Ramos (cell line): Measurements from ENCODE around the gene BPIFA3.
"Not testable (repeated sequence)": the region's sequence is repeated elsewhere in the genome, so short reads cannot be mapped to it uniquely, and the experiment has no call there.

Experiments used
- in situ Hi-C: fragments of 300-500 bp; cut with MboI; formaldehyde crosslinking; loops from one replicate; pipeline ENCODE4 v1.14.3; 2022; ENCODE audit warnings: low sequenced_read_pairs; ENCODE audit not compliant: unreplicated experiment

The BPIFA3 gene

DNA sequence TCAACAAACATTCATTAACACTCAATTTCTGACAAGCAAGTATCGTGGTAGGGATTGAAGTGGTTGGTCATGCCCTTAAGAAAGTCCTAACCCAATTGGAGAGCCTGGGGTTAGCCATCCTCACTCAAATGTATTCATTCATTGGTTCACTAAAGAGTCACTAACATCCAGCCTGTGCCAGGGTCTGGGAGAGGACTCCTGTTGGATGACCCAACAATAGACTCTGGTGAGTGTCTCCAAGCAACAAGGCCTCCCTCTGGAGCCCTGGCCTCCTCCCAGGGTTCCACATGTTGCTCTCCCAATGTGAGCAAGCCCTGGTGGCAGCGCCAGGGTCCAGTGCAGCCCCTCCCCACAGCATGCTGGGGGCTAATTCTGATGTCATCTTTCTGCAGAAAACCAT, at the start of gene BPIFA3:
Gene BPIFA3 (plus strand): TSS at position 301 of the 400 bp plus-strand sequence. CDS start 185 bp downstream, outside the sequence.
- in situ Hi-C loops: no loop called here

DNA sequence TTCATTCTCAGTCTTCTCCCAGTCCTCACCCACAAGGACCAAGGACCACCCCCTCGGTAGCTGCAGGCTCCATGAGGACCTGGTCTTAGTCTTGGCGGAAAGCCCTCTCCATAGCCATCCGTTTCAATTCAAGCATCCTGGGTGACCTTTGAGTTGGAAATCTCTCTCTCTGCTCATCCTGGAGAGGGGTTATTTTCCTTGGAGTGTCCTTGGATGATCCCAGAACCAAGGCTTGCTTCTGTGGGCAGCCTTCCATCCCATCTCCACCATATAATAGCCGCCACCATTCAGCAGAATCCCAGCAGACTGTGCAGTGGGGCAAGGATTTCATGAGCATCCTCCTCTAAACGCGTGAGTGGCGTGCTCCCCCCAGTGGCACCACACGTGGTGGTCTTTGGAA, 49.3 kb upstream of the BPIFA3 start, which contains the start of gene BPIFA2:
Gene BPIFA2 (plus strand): TSS at position 301 of the 400 bp plus-strand sequence. CDS start 987 bp downstream, outside the sequence.
- in situ Hi-C loops: no loop called here

- in situ Hi-C loops: no loop called here
These were observed 47.9 kb upstream of the BPIFA3 start for GRCh38 chr20:33169176-33169794.

GRCh38 chr20:33172781-33173180, 44.4 kb upstream of the BPIFA3 start:
- in situ Hi-C loops: no loop called here

GRCh38 chr20:33175123-33175522, 42.0 kb upstream of the BPIFA3 start:
- in situ Hi-C loops: no loop called here

GRCh38 chr20:33176101-33176500, 41.1 kb upstream of the BPIFA3 start:
- in situ Hi-C loops: no loop called here

DNA sequence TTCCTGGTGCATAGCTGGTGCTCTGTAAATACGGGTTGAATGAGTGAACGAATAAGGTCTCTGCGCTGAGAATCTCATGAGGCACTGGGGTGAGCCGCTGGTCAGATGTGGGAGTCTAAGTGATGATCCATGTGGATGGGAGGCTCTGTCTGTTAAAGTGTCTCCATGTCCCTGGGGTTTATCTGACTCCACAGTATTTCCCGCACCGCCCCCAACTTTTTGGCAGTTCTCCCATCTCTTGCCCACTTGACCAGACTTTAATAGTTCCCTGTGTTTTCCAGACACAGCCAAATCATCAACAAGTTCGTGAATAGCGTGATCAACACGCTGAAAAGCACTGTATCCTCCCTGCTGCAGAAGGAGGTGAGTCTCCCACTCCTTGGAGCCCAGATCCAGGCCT, 39.3 kb upstream of the BPIFA3 start:
- in situ Hi-C loops: no loop called here

DNA sequence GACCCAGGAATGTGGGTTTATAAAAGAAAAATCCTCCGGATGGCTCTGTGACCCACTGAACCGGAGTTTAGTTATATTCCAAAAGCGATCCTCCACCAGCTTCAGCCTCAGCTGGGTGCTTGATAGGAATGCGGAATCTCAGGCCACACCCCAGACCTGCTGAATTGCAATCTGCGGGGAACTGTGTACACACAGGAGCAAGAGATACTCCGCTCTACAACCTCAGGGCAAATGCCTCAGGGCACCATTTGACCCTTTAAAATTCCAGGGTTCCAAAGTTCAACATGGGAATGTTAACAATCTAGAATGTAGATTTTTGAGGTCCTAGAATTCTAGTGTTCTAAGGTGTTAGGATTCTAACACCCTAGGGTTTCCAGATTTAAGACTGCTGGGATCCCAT, 38.4 kb upstream of the BPIFA3 start:
- in situ Hi-C loops: no loop called here

GRCh38 chr20:33180169-33180568, 37.0 kb upstream of the BPIFA3 start:
- in situ Hi-C loops: no loop called here

GRCh38 chr20:33181482-33182093, 35.6 kb upstream of the BPIFA3 start:
- in situ Hi-C loops: no loop called here

DNA sequence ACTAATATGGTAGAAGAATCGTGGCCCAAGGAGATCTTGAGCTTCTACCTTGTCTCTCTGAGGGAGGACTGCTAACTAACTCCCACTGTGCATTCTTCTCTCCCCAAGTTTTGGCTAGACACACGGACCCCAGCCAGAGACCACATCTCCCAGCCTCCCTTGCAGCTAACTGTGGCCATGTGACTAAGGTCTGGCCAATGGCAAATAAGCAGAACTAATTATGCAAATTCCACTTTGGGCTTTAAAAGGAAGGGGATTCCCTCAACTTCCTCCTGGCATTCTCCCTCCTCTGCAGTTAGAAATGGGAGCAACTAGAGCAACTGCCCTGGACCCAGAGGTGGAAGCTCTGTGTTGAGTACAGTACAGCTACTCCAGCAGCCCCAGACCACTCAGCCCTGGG, 33.8 kb upstream of the BPIFA3 start:
- in situ Hi-C loops: no loop called here

GRCh38 chr20:33185031-33185590, 32.0 kb upstream of the BPIFA3 start:
- in situ Hi-C loops: not testable (repeated sequence)

- in situ Hi-C loops: no loop called here
These were observed 29.7 kb upstream of the BPIFA3 start for GRCh38 chr20:33187491-33187890.

- in situ Hi-C loops: no loop called here
These were observed 28.7 kb upstream of the BPIFA3 start for GRCh38 chr20:33188421-33188820.

- in situ Hi-C loops: no loop called here
These were observed 25.7 kb upstream of the BPIFA3 start for GRCh38 chr20:33191484-33191883.

- in situ Hi-C loops: no loop called here
These were observed 25.2 kb upstream of the BPIFA3 start for GRCh38 chr20:33191955-33192354.

DNA sequence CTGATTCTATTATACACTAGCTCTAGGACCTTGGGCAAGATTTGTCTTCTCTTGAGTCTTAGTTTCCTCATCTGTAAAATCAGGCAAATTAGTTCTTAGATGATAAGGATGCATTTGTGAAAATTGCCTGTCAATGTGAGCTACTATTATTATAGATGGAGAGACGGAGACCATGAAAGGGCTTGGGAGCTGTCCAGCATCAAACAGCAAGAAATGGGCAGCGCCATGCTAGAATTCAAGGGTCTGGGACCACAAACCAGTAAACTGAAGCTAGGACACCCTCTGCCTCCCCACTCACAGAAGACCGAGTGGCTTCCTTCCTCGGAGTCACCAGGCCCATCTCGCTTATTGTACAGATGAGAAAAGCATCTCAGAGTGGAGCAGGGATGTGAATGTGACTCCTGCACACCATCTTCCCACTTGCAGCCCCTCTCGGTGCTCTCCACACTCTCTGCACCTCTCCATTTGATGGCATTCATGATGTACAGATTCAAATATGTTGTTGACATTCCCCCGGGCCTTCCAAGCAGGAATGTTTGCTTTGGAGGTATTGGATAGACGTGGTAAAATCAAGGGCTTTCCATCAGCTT, 24.1 kb upstream of the BPIFA3 start:
- in situ Hi-C loops: no loop called here

GRCh38 chr20:33199026-33199425, 18.1 kb upstream of the BPIFA3 start:
- in situ Hi-C loops: no loop called here

DNA sequence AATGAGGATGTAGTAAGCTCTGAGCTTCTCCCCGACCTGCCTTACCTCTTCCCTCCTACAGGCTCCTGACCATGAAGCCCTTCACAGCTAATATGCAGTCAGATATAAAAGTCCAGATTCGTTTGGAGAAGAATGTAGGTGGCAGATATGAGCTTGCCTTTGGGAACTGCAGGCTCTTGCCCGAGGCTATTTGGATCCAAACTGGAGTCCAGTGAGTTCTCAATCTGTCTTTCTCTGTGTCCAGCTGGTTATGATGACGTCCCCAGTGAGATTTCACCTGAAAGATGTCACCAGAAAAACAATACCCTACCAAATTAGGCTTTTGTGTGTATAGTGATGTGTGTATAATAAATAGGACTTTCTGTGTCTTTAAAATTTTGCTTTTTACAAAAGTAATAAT, 14.7 kb upstream of the BPIFA3 start:
- in situ Hi-C loops: no loop called here

GRCh38 chr20:33203444-33203843, 13.7 kb upstream of the BPIFA3 start:
- in situ Hi-C loops: no loop called here

- in situ Hi-C loops: no loop called here
These were observed 7.4 kb upstream of the BPIFA3 start for GRCh38 chr20:33209789-33210188.
